GM12878 (cell line): ENCODE results near the gene MITF.

Experiments used
- CTCF ChIP-seq, 3 experiments: IDR thresholded peaks in 2 of 3; conservative IDR thresholded peaks in 1 of 3; 2 replicates each; pipeline ENCODE4 v1.5.1; 2011; ENCODE audit warnings: low read depth in 3 of 3, low read length in 3 of 3, mild to moderate bottlenecking in 3 of 3, control low read depth in 2 of 3, moderate library complexity in 2 of 3, inconsistent platforms in 1 of 3, mixed read lengths in 1 of 3; ENCODE audit not compliant: control insufficient read depth in 2 of 3, insufficient read depth in 1 of 3; ENCODE audit errors: extremely low read depth in 1 of 3
- HDGF ChIP-seq: fragments of 450-650 bp; IDR thresholded peaks from 2 replicates; pipeline ENCODE4 v1.6.1; 2016; ENCODE audit warnings: antibody characterized with exemption
- JUND ChIP-seq: IDR thresholded peaks from 2 replicates; pipeline ENCODE4 v1.6.1; 2012; ENCODE audit warnings: low read depth, mild to moderate bottlenecking, low read length, improper control_type of control experiment, moderate library complexity
- KAT2A ChIP-seq: conservative IDR thresholded peaks from 2 replicates; pipeline ENCODE4 v1.6.1; 2011; ENCODE audit warnings: low read depth, low read length; ENCODE audit not compliant: control insufficient read depth
- POLR2A ChIP-seq: IDR thresholded peaks from 2 replicates; pipeline ENCODE4 v1.6.1; 2011; ENCODE audit warnings: low read depth, mild to moderate bottlenecking, low read length
- POLR2AphosphoS5 ChIP-seq: IDR thresholded peaks from 2 replicates; pipeline ENCODE4 v1.6.1; 2011; ENCODE audit warnings: mild to moderate bottlenecking, low read length, inconsistent platforms
- RCOR1 ChIP-seq: conservative IDR thresholded peaks from 2 replicates; pipeline ENCODE4 v1.6.1; 2012; ENCODE audit warnings: low read depth, low read length, improper control_type of control experiment
- REST ChIP-seq: IDR thresholded peaks from 2 replicates; pipeline ENCODE4 v1.6.1; 2012; ENCODE audit warnings: mild to moderate bottlenecking, low read depth, low read length
- RFX5 ChIP-seq: IDR thresholded peaks from 2 replicates; pipeline ENCODE4 v1.6.1; 2011; ENCODE audit warnings: low read depth, low read length, improper control_type of control experiment
- SP1 ChIP-seq: IDR thresholded peaks from one replicate; pipeline ENCODE4 v1.6.1; 2011; ENCODE audit warnings: low read depth, low read length
- ZBTB11 ChIP-seq: fragments of 450-650 bp; formaldehyde crosslinking; IDR thresholded peaks from 2 replicates; pipeline ENCODE4 v1.5.0; 2022; ENCODE audit warnings: mild to moderate bottlenecking, missing genetic modification characterization
- ZNF622 ChIP-seq: fragments of 450-650 bp; IDR thresholded peaks from 2 replicates; pipeline ENCODE4 v1.6.1; 2017; ENCODE audit warnings: mild to moderate bottlenecking, inconsistent platforms
- ZZZ3 ChIP-seq: IDR thresholded peaks from 2 replicates; pipeline ENCODE4 v1.6.1; 2011; ENCODE audit warnings: low read depth; ENCODE audit not compliant: control insufficient read depth, insufficient read length

GRCh38 chr3:69867941-69868505 lies 128.8 kb downstream of the MITF start:
- TF ChIP-seq ZZZ3, result no peak
- TF ChIP-seq CTCF (IDR thresholded peaks at IDR 0.05 in 2 of 3, conservative IDR thresholded peaks at IDR 0.05 in 1 of 3; ENCODE audit: control insufficient read depth in 2 of 3, extremely low read depth in 1 of 3, insufficient read depth in 1 of 3, low read depth in 3 of 3, low read length in 3 of 3), result no peak
- no peak for TF ChIP-seq RCOR1
- TF ChIP-seq ZBTB11, result no peak
- TF ChIP-seq HDGF, result no peak
- no peak for TF ChIP-seq POLR2AphosphoS5
- no peak for TF ChIP-seq RFX5
- TF ChIP-seq JUND, result no peak
- no peak for TF ChIP-seq SP1
- no peak for TF ChIP-seq ZNF622
- TF ChIP-seq KAT2A, result no peak
- no peak for TF ChIP-seq REST
- TF ChIP-seq POLR2A, result no peak
